ENCODE data around the gene FOSL2. TPM values are rescaled to one million over a fixed set of nuclear protein-coding genes. Genes with fewer than 3 reads are reported as not detected.
A peak's percentile ranks its signal among the peaks of the same experiment; 100 is the strongest.

FOSL2 gene
- total RNA-seq = 100 to 1,000 TPM; 184 to 260 TPM
- 10 to 100 TPM; 20.0 to 33.2 TPM for polyA plus RNA-seq
- long read RNA-seq, donor 1, full-length matches to known transcripts = 79 of 189 reads
- long read RNA-seq, donor 1, partial matches to known transcripts = 3 of 189 reads
- long read RNA-seq, donor 1, other reads (novel, unspliced or antisense) = 107 of 189 reads
- long read RNA-seq, donor 2, full-length matches to known transcripts = 21 of 59 reads
- long read RNA-seq, donor 2, partial matches to known transcripts = 9 of 59 reads
- long read RNA-seq, donor 2, other reads (novel, unspliced or antisense) = 29 of 59 reads

- Histone ChIP-seq H3K36me3 (ENCODE audit: control insufficient read depth in 1 of 2, insufficient read depth in 2 of 2, low read length in 1 of 2) (no peaks in the 10 kb centered on the region), H3K27ac (ENCODE audit: low read depth in 1 of 2, low read length in 2 of 2) (peak within 1 kb of the TSS; percentile 92 to 99), H3K27me3 (ENCODE audit: control insufficient read depth in 1 of 2, insufficient read depth in 2 of 2, low read length in 1 of 2) (no peaks in the 10 kb centered on the region), H3K4me1 (ENCODE audit: control insufficient read depth in 1 of 2, insufficient read depth in 2 of 2, low read length in 2 of 2) (no peaks in the 10 kb centered on the region), H3K9me3 (ENCODE audit: control insufficient read depth, low read length) (no peaks in the 10 kb centered on the region), H3K4me3 (ENCODE audit: low read length in 2 of 2) (peak within 1 kb of the TSS; percentile 92 to 95)
- intact Hi-C loops (cut with DNase I) = loop anchor here (1.0 to 10.0 kb wide), 6 partner anchors 115 to 685 kb away; partner anchors contain the start of genes BABAM2 (in 1 of the 2) and RBKS (in 1 of the 2)
- WGBS, 2 donors = 0 to 1% methylated on average over 77 to 93 of the region's 93 CpGs
- ATAC-seq (ENCODE audit: low FRiP score) (peak; percentile 82), DNase-seq (peak; percentile 98)
These were observed at the start of gene FOSL2 for GRCh38 chr2:28392297-28393113. Gene FOSL2, plus strand, starts transcription at chr2:28392858. Its CDS starts 863 bp downstream, at chr2:28393721.

DNA sequence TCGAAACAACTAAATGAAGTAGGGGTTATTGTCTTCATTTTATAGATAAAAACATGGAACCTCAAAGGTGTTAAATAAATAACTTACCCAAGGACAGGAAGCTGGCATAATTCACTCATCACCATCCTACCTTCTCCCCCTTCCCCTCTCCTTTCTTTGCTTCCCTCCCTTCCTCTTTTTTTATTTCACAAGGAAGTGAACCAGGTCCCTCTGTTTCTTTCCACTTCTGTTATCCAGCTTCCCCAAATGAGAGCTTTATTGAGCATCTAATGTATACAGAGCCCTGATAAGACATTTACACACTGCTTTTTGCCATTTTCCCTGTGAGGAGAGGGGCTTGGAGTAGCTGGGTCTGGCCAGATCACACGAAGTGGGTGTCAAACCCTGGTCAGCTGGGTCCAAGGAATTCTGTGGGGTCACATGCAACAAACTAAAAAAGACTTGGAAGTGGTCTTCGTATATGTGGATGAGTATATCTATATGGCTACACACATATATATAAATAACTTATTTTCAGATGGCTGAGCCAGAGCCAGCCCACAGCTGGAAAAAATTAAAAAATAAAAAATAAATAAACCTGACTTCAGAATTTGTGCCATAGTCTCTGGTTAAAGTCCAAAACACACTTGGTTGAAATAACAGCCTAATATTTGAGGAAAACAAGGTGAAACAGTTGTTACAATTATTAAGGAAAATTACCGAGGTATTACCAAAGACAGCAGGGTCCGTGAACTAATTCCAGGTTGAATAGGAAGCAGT lies 49.3 kb upstream of the FOSL2 start:
- peaks cover 0 to 4% of the 10 kb centered on the region in 2 donors for H3K4me1 ChIP-seq (ENCODE audit: control insufficient read depth in 1 of 2, insufficient read depth in 2 of 2, low read length in 2 of 2)
- no peak for DNase-seq
- H3K36me3 ChIP-seq (ENCODE audit: control insufficient read depth in 1 of 2, insufficient read depth in 2 of 2, low read length in 1 of 2) = no peaks in the 10 kb centered on the region
- intact Hi-C loops (cut with DNase I) = loop anchor here (1.0 to 5.0 kb wide), 3 partner anchors 44 to 636 kb away; no protein-coding TSS in a partner anchor
- 26 to 30% methylated on average over 5 of the region's 5 CpGs for WGBS, 2 donors
- no peak for ATAC-seq (ENCODE audit: low FRiP score)
- no peaks in the 10 kb centered on the region for H3K9me3 ChIP-seq (ENCODE audit: control insufficient read depth, low read length)
- peak overlapping the region; percentile 45 to 90 for H3K27ac ChIP-seq (ENCODE audit: low read depth in 1 of 2, low read length in 2 of 2)
- H3K4me3 ChIP-seq (ENCODE audit: low read length in 2 of 2) = no peak overlapping the region
- no peaks in the 10 kb centered on the region for H3K27me3 ChIP-seq (ENCODE audit: control insufficient read depth in 1 of 2, insufficient read depth in 2 of 2, low read length in 1 of 2)

DNA sequence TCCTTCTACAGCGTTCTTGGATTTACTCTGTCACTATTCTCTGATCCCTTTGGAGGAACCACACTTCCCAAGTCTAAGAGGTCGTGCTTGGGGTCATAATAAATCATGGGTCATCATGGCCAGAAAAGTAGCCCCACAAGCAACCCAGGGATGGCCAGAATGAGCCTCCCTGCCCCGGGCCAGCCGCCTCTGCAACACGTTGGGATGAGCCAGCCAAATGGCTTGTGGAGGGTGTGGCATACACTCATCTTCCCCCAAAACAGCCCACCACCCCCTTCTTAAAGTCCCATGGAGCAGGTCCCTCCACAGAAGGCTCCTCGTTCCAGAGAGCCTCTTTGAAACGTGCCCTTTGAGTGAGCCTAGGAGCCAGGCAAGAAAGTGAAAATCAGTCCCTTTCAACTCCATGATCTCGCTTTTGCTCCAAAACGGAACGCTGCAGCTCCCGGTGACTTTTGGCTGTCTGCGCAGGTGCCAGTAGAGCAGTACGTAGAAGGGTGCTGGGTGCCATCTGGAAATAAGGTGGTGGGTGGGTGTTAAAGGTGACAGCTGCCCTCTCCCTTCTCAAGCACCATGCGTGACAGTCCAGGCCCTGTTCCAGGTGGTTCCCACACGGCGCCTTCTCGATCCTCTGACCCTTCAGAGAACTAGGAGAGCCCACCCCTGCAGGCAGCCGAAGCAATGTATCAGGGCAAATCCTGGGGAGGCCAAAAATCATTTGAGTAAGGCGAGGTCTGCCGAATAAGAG lies 48.5 kb upstream of the FOSL2 start:
- Histone ChIP-seq H3K27ac (ENCODE audit: low read depth in 1 of 2, low read length in 2 of 2) (no peak overlapping the region), H3K36me3 (ENCODE audit: control insufficient read depth in 1 of 2, insufficient read depth in 2 of 2, low read length in 1 of 2) (no peaks in the 10 kb centered on the region), H3K4me1 (ENCODE audit: control insufficient read depth in 1 of 2, insufficient read depth in 2 of 2, low read length in 2 of 2) (peaks cover 0 to 4% of the 10 kb centered on the region in 2 donors), H3K27me3 (ENCODE audit: control insufficient read depth in 1 of 2, insufficient read depth in 2 of 2, low read length in 1 of 2) (no peaks in the 10 kb centered on the region), H3K9me3 (ENCODE audit: control insufficient read depth, low read length) (no peaks in the 10 kb centered on the region), H3K4me3 (ENCODE audit: low read length in 2 of 2) (no peak overlapping the region)
- no peak for ATAC-seq (ENCODE audit: low FRiP score)
- intact Hi-C loops (cut with DNase I) = loop anchor here (1.0 to 5.0 kb wide), 3 partner anchors 43 to 637 kb away; no protein-coding TSS in a partner anchor
- DNase-seq = peak; percentile 35 to 59
- WGBS, 2 donors = 77 to 80% methylated on average over 20 of the region's 20 CpGs

GRCh38 chr2:28344756-28345373 lies 47.8 kb upstream of the FOSL2 start:
- Histone ChIP-seq H3K4me1 (ENCODE audit: control insufficient read depth in 1 of 2, insufficient read depth in 2 of 2, low read length in 2 of 2) (peaks cover 0 to 4% of the 10 kb centered on the region in 2 donors), H3K27ac (ENCODE audit: low read depth in 1 of 2, low read length in 2 of 2) (no peak overlapping the region), H3K9me3 (ENCODE audit: control insufficient read depth, low read length) (no peaks in the 10 kb centered on the region), H3K4me3 (ENCODE audit: low read length in 2 of 2) (no peak overlapping the region), H3K27me3 (ENCODE audit: control insufficient read depth in 1 of 2, insufficient read depth in 2 of 2, low read length in 1 of 2) (no peaks in the 10 kb centered on the region), H3K36me3 (ENCODE audit: control insufficient read depth in 1 of 2, insufficient read depth in 2 of 2, low read length in 1 of 2) (no peaks in the 10 kb centered on the region)
- 94 to 95% methylated on average over 30 of the region's 30 CpGs for WGBS, 2 donors
- ATAC-seq (ENCODE audit: low FRiP score) (no peak), DNase-seq (peak; percentile 43 to 59)
- intact Hi-C loops (cut with DNase I) = loop anchor here (5.0 kb wide), 2 partner anchors 42 to 638 kb away; no protein-coding TSS in a partner anchor

- Histone ChIP-seq H3K27me3 (ENCODE audit: control insufficient read depth in 1 of 2, insufficient read depth in 2 of 2, low read length in 1 of 2) (no peaks in the 10 kb centered on the region), H3K36me3 (ENCODE audit: control insufficient read depth in 1 of 2, insufficient read depth in 2 of 2, low read length in 1 of 2) (no peaks in the 10 kb centered on the region), H3K4me3 (ENCODE audit: low read length in 2 of 2) (no peak overlapping the region), H3K27ac (ENCODE audit: low read depth in 1 of 2, low read length in 2 of 2) (no peak overlapping the region), H3K9me3 (ENCODE audit: control insufficient read depth, low read length) (no peaks in the 10 kb centered on the region), H3K4me1 (ENCODE audit: control insufficient read depth in 1 of 2, insufficient read depth in 2 of 2, low read length in 2 of 2) (peaks cover 0 to 4% of the 10 kb centered on the region in 2 donors)
- ATAC-seq (ENCODE audit: low FRiP score) (no peak), DNase-seq (no peak)
- intact Hi-C loops (cut with DNase I) = no loop called here
- 83 to 86% methylated on average over 8 of the region's 8 CpGs for whole genome bisulfite sequencing, 2 donors
These were observed 47.0 kb upstream of the FOSL2 start for GRCh38 chr2:28345619-28346018.

DNA sequence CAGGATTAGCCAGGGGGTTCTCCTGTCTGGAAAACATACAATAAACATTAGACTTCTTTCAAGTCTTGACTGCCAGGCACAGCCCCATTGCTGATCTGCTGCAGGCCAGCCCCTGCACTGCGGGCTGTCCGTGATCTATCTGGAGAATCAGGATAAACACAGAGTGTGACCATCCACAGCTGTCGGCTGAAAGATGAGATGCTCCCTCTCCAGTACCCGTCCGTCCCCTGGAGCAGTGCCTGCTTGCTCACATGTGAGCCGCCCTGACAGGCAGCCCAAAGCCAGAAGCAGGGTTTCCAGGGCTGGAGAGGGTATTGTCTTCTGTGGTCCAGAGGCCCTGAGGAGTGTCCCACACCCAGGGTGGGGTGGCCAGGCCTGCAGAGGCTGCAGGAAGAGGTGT lies 46.1 kb upstream of the FOSL2 start:
- Histone ChIP-seq H3K27me3 (ENCODE audit: control insufficient read depth in 1 of 2, insufficient read depth in 2 of 2, low read length in 1 of 2) (no peaks in the 10 kb centered on the region), H3K36me3 (ENCODE audit: control insufficient read depth in 1 of 2, insufficient read depth in 2 of 2, low read length in 1 of 2) (no peaks in the 10 kb centered on the region), H3K27ac (ENCODE audit: low read depth in 1 of 2, low read length in 2 of 2) (no peak overlapping the region), H3K4me3 (ENCODE audit: low read length in 2 of 2) (no peak overlapping the region), H3K4me1 (ENCODE audit: control insufficient read depth in 1 of 2, insufficient read depth in 2 of 2, low read length in 2 of 2) (peaks cover 0 to under 1% of the 10 kb centered on the region in 2 donors), H3K9me3 (ENCODE audit: control insufficient read depth, low read length) (no peaks in the 10 kb centered on the region)
- intact Hi-C loops (cut with DNase I) = no loop called here
- ATAC-seq (ENCODE audit: low FRiP score) (no peak), DNase-seq (peak; percentile 38 to 59)
- WGBS, 2 donors = 92 to 93% methylated on average over 6 of the region's 6 CpGs

- 95 to 96% methylated on average over 6 of the region's 6 CpGs for WGBS, 2 donors
- H3K27me3 ChIP-seq (ENCODE audit: control insufficient read depth in 1 of 2, insufficient read depth in 2 of 2, low read length in 1 of 2) = no peaks in the 10 kb centered on the region
- ATAC-seq (ENCODE audit: low FRiP score) = no peak
- no peak overlapping the region for H3K27ac ChIP-seq (ENCODE audit: low read depth in 1 of 2, low read length in 2 of 2)
- no peaks in the 10 kb centered on the region for H3K9me3 ChIP-seq (ENCODE audit: control insufficient read depth, low read length)
- H3K36me3 ChIP-seq (ENCODE audit: control insufficient read depth in 1 of 2, insufficient read depth in 2 of 2, low read length in 1 of 2) = no peaks in the 10 kb centered on the region
- no peaks in the 10 kb centered on the region for H3K4me1 ChIP-seq (ENCODE audit: control insufficient read depth in 1 of 2, insufficient read depth in 2 of 2, low read length in 2 of 2)
- intact Hi-C loops (cut with DNase I) = no loop called here
- H3K4me3 ChIP-seq (ENCODE audit: low read length in 2 of 2) = no peak overlapping the region
- DNase-seq = peak; percentile 21 to 41
These were observed 45.5 kb upstream of the FOSL2 start for GRCh38 chr2:28347193-28347592.

All from aorta (tissue), 5 donors.